Fibroblast of lung (primary cell): ENCODE results near the gene GJD4. TPM values are rescaled to one million over a fixed set of nuclear protein-coding genes. Genes with fewer than 3 reads are reported as not detected.
A peak's percentile ranks its signal among the peaks of the same experiment; 100 is the strongest.

Source experiments
- DNase-seq, 2 donors: peaks; one replicate each; pipeline versions ENCODE4 v3.0.0 to v3.0.0-alpha.2; 2010; ENCODE audit warnings: low read depth in 2 of 2
- H2AFZ ChIP-seq: 2 replicates; pipeline ENCODE4 v1.5.1; 2012; ENCODE audit warnings: low read length, control low read depth, inconsistent platforms
- H3K27ac ChIP-seq: 2 replicates; pipeline ENCODE4 v1.5.1; 2011; ENCODE audit warnings: low read length, control low read depth; ENCODE audit not compliant: insufficient read depth
- H3K27me3 ChIP-seq: 2 replicates; pipeline ENCODE4 v1.5.1; 2011; ENCODE audit warnings: mild to moderate bottlenecking, low read length; ENCODE audit not compliant: control insufficient read depth, insufficient read depth
- H3K36me3 ChIP-seq: 2 replicates; pipeline ENCODE4 v1.5.1; 2011; ENCODE audit warnings: low read length; ENCODE audit not compliant: control insufficient read depth, insufficient read depth
- H3K4me1 ChIP-seq: 2 replicates; pipeline ENCODE4 v1.5.1; 2011; ENCODE audit warnings: low read length; ENCODE audit not compliant: control insufficient read depth, insufficient read depth; ENCODE audit errors: extremely low read depth
- H3K4me2 ChIP-seq: 2 replicates; pipeline ENCODE4 v1.5.1; 2011; ENCODE audit warnings: low read length, control low read depth; ENCODE audit not compliant: insufficient read depth; ENCODE audit errors: extremely low read depth
- H3K4me3 ChIP-seq, 4 experiments: fragments of 200-600 bp in 1 of 4; sonication (generic) in 1 of 4; replicated peaks in 1 of 4; 2 replicates each; pipeline ENCODE4 v1.5.1; 2011 to 2016; ENCODE audit warnings: low read length in 4 of 4, low read depth in 3 of 4, mild to moderate bottlenecking in 3 of 4, control low read depth in 2 of 4, inconsistent platforms in 1 of 4, mixed read lengths in 1 of 4; ENCODE audit not compliant: insufficient read depth in 1 of 4; ENCODE audit errors: control extremely low read depth in 1 of 4
- H3K79me2 ChIP-seq: 2 replicates; pipeline ENCODE4 v1.5.1; 2012; ENCODE audit warnings: mild to moderate bottlenecking, low read length, inconsistent platforms; ENCODE audit not compliant: control insufficient read depth, insufficient read depth
- H3K9ac ChIP-seq: 2 replicates; pipeline ENCODE4 v1.5.1; 2011; ENCODE audit warnings: mild to moderate bottlenecking, low read length, control low read depth; ENCODE audit not compliant: insufficient read depth
- H3K9me3 ChIP-seq: 2 replicates; pipeline ENCODE4 v1.5.1; 2012; ENCODE audit warnings: low read depth, low read length; ENCODE audit not compliant: control insufficient read depth, insufficient read depth
- H4K20me1 ChIP-seq: 2 replicates; pipeline ENCODE4 v1.5.1; 2011; ENCODE audit warnings: low read length; ENCODE audit not compliant: control insufficient read depth, insufficient read depth; ENCODE audit errors: extremely low read depth
- EZH2 ChIP-seq: IDR thresholded peaks from 2 replicates; pipeline ENCODE4 v1.5.1; 2012; ENCODE audit warnings: low read length, control low read depth, mild to moderate bottlenecking; ENCODE audit errors: missing control alignments
- polyA plus RNA-seq, 2 donors: library from polyadenylated mRNA; depleted of rRNA in 1 of 2; stranded (reverse) in 1 of 2; unstranded in 1 of 2; fragments of >200 nt; gene quantifications; 2 replicates each; pipeline ENCODE4 v1.2.1, GENCODE V29; 2011 to 2012; ENCODE audit warnings: missing spikeins in 1 of 2
- total RNA-seq: library from RNA; depleted of rRNA; stranded (reverse); fragments of >200 nt; gene quantifications from 2 replicates; pipeline ENCODE4 v1.2.1, GENCODE V29; 2014
- TF ChIP-seq, protein P1 (sequence below), 2 donors: IDR thresholded peaks in 1 of 2; conservative IDR thresholded peaks in 1 of 2; 1 replicate in 1 of 2; 2 replicates in 1 of 2; pipeline ENCODE4 v1.5.1; 2011 to 2012; ENCODE audit warnings: low read length in 2 of 2, control low read depth in 1 of 2, inconsistent platforms in 1 of 2, low read depth in 1 of 2, mild to moderate bottlenecking in 1 of 2

GJD4 gene
- total and polyA plus RNA-seq, 2 donors (not counting 1 experiment from before 2014, with no cell fraction given), result 0.17 TPM; not detected in 1

DNA sequence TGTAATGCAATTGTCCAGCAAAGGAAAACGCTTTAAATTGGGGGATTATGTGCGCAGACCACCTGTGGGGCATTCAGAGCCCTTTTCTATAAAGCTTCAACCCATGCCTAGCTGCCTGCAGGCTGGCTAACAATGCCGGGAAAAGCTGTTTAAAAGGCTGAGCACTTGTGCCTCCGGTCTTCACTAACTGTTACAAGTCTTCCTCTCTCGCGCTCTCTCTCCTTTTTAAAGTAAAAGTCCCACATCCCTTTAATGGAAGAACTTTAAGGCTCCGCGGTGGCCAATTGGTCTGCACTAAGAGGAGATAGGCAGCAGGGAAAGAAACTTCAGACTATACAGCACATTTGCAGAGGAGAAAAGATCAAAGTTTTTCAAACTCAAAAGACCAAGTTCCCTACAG lies 32.3 kb downstream of the GJD4 start:
- Histone ChIP-seq H3K4me3 (no peak overlapping the region), H3K9me3 (no peaks in the 10 kb centered on the region), H3K36me3 (no peaks in the 10 kb centered on the region), H3K9ac (no peak overlapping the region), H3K4me1 (peaks cover 5% of the 10 kb centered on the region), H3K4me2 (no peak overlapping the region), H3K27ac (no peak overlapping the region), H3K79me2 (no peaks in the 10 kb centered on the region), H2AFZ (no peak overlapping the region), H3K27me3 (no peaks in the 10 kb centered on the region), H4K20me1 (no peaks in the 10 kb centered on the region)
- DNase-seq, result peak in 1 of 2 donors; percentile 12
- TF ChIP-seq, protein P1, sequence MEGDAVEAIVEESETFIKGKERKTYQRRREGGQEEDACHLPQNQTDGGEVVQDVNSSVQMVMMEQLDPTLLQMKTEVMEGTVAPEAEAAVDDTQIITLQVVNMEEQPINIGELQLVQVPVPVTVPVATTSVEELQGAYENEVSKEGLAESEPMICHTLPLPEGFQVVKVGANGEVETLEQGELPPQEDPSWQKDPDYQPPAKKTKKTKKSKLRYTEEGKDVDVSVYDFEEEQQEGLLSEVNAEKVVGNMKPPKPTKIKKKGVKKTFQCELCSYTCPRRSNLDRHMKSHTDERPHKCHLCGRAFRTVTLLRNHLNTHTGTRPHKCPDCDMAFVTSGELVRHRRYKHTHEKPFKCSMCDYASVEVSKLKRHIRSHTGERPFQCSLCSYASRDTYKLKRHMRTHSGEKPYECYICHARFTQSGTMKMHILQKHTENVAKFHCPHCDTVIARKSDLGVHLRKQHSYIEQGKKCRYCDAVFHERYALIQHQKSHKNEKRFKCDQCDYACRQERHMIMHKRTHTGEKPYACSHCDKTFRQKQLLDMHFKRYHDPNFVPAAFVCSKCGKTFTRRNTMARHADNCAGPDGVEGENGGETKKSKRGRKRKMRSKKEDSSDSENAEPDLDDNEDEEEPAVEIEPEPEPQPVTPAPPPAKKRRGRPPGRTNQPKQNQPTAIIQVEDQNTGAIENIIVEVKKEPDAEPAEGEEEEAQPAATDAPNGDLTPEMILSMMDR (conservative IDR thresholded peaks at IDR 0.05 in 1 of 2, IDR thresholded peaks at IDR 0.05 in 1 of 2; ENCODE audit: low read depth in 1 of 2, low read length in 2 of 2), result no peak

DNA sequence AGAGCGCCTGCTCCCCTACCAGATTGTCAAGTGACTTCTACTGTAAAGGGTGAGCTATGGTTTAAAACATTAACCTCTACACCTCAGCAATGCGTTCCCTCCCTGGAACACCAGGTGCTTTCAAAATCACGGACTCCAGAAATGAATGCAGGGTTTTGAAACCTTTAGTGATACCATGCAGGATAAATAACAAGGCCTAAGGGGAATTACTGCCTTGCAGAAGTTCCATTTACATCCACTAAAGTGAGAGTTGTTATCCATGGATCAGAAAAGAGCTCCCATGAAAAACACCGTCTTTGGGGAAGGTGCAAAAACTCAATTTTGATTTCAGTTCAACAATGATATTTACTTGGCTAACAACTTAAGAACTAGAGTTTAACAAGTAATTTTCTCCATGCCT lies 33.0 kb downstream of the GJD4 start:
- no peaks in the 10 kb centered on the region for H4K20me1 ChIP-seq
- H3K79me2 ChIP-seq, result no peaks in the 10 kb centered on the region
- DNase-seq, result no peak
- no peaks in the 10 kb centered on the region for H3K27me3 ChIP-seq
- H3K4me1 ChIP-seq, result peaks cover 11% of the 10 kb centered on the region
- no peak overlapping the region for H3K4me2 ChIP-seq
- H3K9ac ChIP-seq, result no peak overlapping the region
- H3K27ac ChIP-seq, result no peak overlapping the region
- no peaks in the 10 kb centered on the region for H3K36me3 ChIP-seq
- no peak overlapping the region for H3K4me3 ChIP-seq
- no peaks in the 10 kb centered on the region for H3K9me3 ChIP-seq
- TF ChIP-seq EZH2, result no peak
- TF ChIP-seq, protein P1 (conservative IDR thresholded peaks at IDR 0.05 in 1 of 2, IDR thresholded peaks at IDR 0.05 in 1 of 2; ENCODE audit: low read depth in 1 of 2, low read length in 2 of 2), result no peak
- no peak overlapping the region for H2AFZ ChIP-seq

DNA sequence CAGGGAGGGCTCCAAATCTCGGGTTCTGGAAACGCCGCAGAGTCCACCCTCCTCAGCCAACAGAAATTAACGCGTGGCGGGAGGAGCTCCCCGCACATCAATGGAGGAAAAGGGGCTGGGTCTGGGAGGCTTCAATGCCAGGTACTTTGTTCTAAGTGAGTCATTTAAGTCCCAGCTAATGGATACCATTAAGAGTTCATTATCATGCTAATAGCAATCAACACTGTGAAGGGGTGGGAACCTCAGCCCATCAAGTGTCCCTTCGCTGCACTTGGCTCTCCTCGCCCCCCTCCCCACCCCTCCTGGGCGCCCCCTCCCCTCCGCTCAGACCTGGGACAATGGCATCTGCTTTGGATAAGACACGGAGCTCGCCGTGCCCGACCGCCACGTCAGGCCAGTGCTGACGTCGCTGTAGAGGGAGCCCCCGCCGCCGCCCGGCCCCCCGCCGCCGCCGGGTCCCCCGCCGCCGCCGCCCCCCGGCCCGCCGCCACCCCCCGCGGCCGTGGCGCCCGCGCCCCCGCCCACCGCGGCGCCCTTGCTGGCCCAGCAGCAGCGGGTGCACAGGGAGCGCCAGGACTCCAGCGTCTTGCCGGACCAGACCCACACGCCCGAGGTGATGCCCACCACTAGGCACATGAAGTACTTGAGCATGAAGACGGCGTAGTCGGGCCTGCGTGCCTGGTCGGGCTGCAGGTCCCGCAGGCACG lies 34.0 kb downstream of the GJD4 start:
- Histone ChIP-seq H3K9ac (no peak overlapping the region), H3K9me3 (no peaks in the 10 kb centered on the region), H4K20me1 (no peaks in the 10 kb centered on the region), H3K4me2 (peak overlapping the region; percentile 80), H3K79me2 (no peaks in the 10 kb centered on the region), H3K36me3 (no peaks in the 10 kb centered on the region), H3K4me1 (peaks cover 12% of the 10 kb centered on the region), H3K4me3 (peak overlapping the region in 2 of 4 experiments; percentile 25 to 34), H3K27me3 (no peaks in the 10 kb centered on the region), H3K27ac (no peak overlapping the region), H2AFZ (peak overlapping the region; percentile 64)
- TF ChIP-seq, protein P1 (conservative IDR thresholded peaks at IDR 0.05 in 1 of 2, IDR thresholded peaks at IDR 0.05 in 1 of 2; ENCODE audit: low read depth in 1 of 2, low read length in 2 of 2), result no peak
- TF ChIP-seq EZH2, result no peak
- DNase-seq, result peak in 1 of 2 donors; percentile 18
